ENCODE data around the gene EVA1C. TPM values are rescaled to one million over a fixed set of nuclear protein-coding genes. Genes with fewer than 3 reads are reported as not detected.

EVA1C gene
- total and polyA plus RNA-seq, 2 donors (not counting 1 experiment from before 2014, with no cell fraction given), result 0.84 to 1.6 TPM

- 92% methylated on average over 12 of the region's 14 CpGs for WGBS (ENCODE audit: insufficient coverage)
- intact Hi-C loops (cut with micrococcal nuclease), result no loop called here
- no peak for TF ChIP-seq EZH2 (IDR thresholded peaks at IDR 0.05; ENCODE audit: borderline replicate concordance, insufficient read depth, low read depth, low read length, poor library complexity, severe bottlenecking)
- TF ChIP-seq, protein P1, sequence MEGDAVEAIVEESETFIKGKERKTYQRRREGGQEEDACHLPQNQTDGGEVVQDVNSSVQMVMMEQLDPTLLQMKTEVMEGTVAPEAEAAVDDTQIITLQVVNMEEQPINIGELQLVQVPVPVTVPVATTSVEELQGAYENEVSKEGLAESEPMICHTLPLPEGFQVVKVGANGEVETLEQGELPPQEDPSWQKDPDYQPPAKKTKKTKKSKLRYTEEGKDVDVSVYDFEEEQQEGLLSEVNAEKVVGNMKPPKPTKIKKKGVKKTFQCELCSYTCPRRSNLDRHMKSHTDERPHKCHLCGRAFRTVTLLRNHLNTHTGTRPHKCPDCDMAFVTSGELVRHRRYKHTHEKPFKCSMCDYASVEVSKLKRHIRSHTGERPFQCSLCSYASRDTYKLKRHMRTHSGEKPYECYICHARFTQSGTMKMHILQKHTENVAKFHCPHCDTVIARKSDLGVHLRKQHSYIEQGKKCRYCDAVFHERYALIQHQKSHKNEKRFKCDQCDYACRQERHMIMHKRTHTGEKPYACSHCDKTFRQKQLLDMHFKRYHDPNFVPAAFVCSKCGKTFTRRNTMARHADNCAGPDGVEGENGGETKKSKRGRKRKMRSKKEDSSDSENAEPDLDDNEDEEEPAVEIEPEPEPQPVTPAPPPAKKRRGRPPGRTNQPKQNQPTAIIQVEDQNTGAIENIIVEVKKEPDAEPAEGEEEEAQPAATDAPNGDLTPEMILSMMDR (IDR thresholded peaks at IDR 0.05), result no peak
- H3K27me3 Mint-ChIP-seq, result peaks cover 2% of the 10 kb centered on the region
- DNase-seq (no peak), ATAC-seq (ENCODE audit: low read depth) (no peak)
- no peaks in the 10 kb centered on the region for H3K79me2 ChIP-seq (ENCODE audit: control insufficient read depth, insufficient read depth, low read length)
- no peak overlapping the region for H3K27ac ChIP-seq (ENCODE audit: low read length in 2 of 2)
- no peak overlapping the region for H3K4me3 Mint-ChIP-seq
- peaks cover 2% of the 10 kb centered on the region for H3K9me3 Mint-ChIP-seq (ENCODE audit: insufficient read depth)
- peaks cover 0 to 25% (median 0%) of the 10 kb centered on the region in 3 donors for H3K9me3 ChIP-seq (ENCODE audit: control extremely low read depth in 1 of 3, control insufficient read depth in 2 of 3, insufficient read depth in 1 of 3, low read length in 2 of 3)
- H3K27ac Mint-ChIP-seq, result no peak overlapping the region
- no peak overlapping the region for H3K9ac ChIP-seq (ENCODE audit: low read length)
- no peaks in the 10 kb centered on the region for H4K20me1 ChIP-seq (ENCODE audit: control insufficient read depth, insufficient read depth, low read length, poor library complexity, severe bottlenecking)
- no peaks in the 10 kb centered on the region for H3K36me3 ChIP-seq (replicated peaks in 1 of 2; ENCODE audit: control extremely low read depth in 1 of 2, control insufficient read depth in 1 of 2, extremely low read depth in 1 of 2, insufficient read depth in 2 of 2, low read length in 1 of 2)
- peaks cover 0 to 2% (median 0%) of the 10 kb centered on the region in 4 experiments for H3K27me3 ChIP-seq (replicated peaks in 1 of 4; ENCODE audit: control extremely low read depth in 1 of 4, control insufficient read depth in 3 of 4, insufficient read depth in 4 of 4, low read length in 3 of 4)
- H3K4me3 ChIP-seq (ENCODE audit: control extremely low read depth in 1 of 5, extremely low read depth in 1 of 5, insufficient read depth in 1 of 5, low read depth in 2 of 5, low read length in 4 of 5), result no peak overlapping the region
- no peak overlapping the region for H2AFZ ChIP-seq (ENCODE audit: insufficient read depth, low read depth, low read length, poor library complexity, severe bottlenecking)
- ChIA-PET CTCF (no interaction called here), POLR2A (no interaction called here)
- no peak overlapping the region for H3K4me2 ChIP-seq (replicated peaks; ENCODE audit: low read depth, low read length, poor library complexity, severe bottlenecking)
- no peaks in the 10 kb centered on the region for H3K4me1 ChIP-seq (ENCODE audit: control insufficient read depth in 2 of 2, insufficient read depth in 2 of 2, low read length in 2 of 2)
- H3K4me1 Mint-ChIP-seq, result no peaks in the 10 kb centered on the region
Measured at GRCh38 chr21:32520875-32521735, 108.6 kb downstream of the EVA1C start.

GRCh38 chr21:32521736-32522355 is 109.3 kb downstream of the EVA1C start:
- no peaks in the 10 kb centered on the region for H3K4me1 Mint-ChIP-seq
- peaks cover 2% of the 10 kb centered on the region for H3K9me3 Mint-ChIP-seq (ENCODE audit: insufficient read depth)
- H3K79me2 ChIP-seq (ENCODE audit: control insufficient read depth, insufficient read depth, low read length), result no peaks in the 10 kb centered on the region
- POLR2A ChIA-PET, result no interaction called here
- CTCF ChIA-PET, result no interaction called here
- no peaks in the 10 kb centered on the region for H4K20me1 ChIP-seq (ENCODE audit: control insufficient read depth, insufficient read depth, low read length, poor library complexity, severe bottlenecking)
- no peak for TF ChIP-seq EZH2 (IDR thresholded peaks at IDR 0.05; ENCODE audit: borderline replicate concordance, insufficient read depth, low read depth, low read length, poor library complexity, severe bottlenecking)
- TF ChIP-seq, protein P1 (IDR thresholded peaks at IDR 0.05), result no peak
- peaks cover 6% of the 10 kb centered on the region for H3K27me3 Mint-ChIP-seq
- H3K4me1 ChIP-seq (ENCODE audit: control insufficient read depth in 2 of 2, insufficient read depth in 2 of 2, low read length in 2 of 2), result no peaks in the 10 kb centered on the region
- no peaks in the 10 kb centered on the region for H3K36me3 ChIP-seq (replicated peaks in 1 of 2; ENCODE audit: control extremely low read depth in 1 of 2, control insufficient read depth in 1 of 2, extremely low read depth in 1 of 2, insufficient read depth in 2 of 2, low read length in 1 of 2)
- H3K27me3 ChIP-seq (replicated peaks in 1 of 4; ENCODE audit: control extremely low read depth in 1 of 4, control insufficient read depth in 3 of 4, insufficient read depth in 4 of 4, low read length in 3 of 4), result peaks cover 0 to 2% (median 0%) of the 10 kb centered on the region in 4 experiments
- H3K27ac Mint-ChIP-seq, result no peak overlapping the region
- 82% methylated on average over 7 of the region's 8 CpGs for WGBS (ENCODE audit: insufficient coverage)
- no peak for ATAC-seq (ENCODE audit: low read depth)
- intact Hi-C loops (cut with micrococcal nuclease), result no loop called here
- no peak overlapping the region for H3K9ac ChIP-seq (ENCODE audit: low read length)
- DNase-seq, result no peak
- no peak overlapping the region for H3K4me2 ChIP-seq (replicated peaks; ENCODE audit: low read depth, low read length, poor library complexity, severe bottlenecking)
- H3K27ac ChIP-seq (ENCODE audit: low read length in 2 of 2), result no peak overlapping the region
- H3K4me3 ChIP-seq (ENCODE audit: control extremely low read depth in 1 of 5, extremely low read depth in 1 of 5, insufficient read depth in 1 of 5, low read depth in 2 of 5, low read length in 4 of 5), result no peak overlapping the region
- no peak overlapping the region for H2AFZ ChIP-seq (ENCODE audit: insufficient read depth, low read depth, low read length, poor library complexity, severe bottlenecking)
- H3K4me3 Mint-ChIP-seq, result no peak overlapping the region
- peaks cover 0 to 23% (median 0%) of the 10 kb centered on the region in 3 donors for H3K9me3 ChIP-seq (ENCODE audit: control extremely low read depth in 1 of 3, control insufficient read depth in 2 of 3, insufficient read depth in 1 of 3, low read length in 2 of 3)
